Activated naive CD8-positive, alpha-beta T cell (primary cell): ENCODE measurements around the gene CENPO.
"Not testable (repeated sequence)": the region's sequence is repeated elsewhere in the genome, so short reads cannot be mapped to it uniquely, and the experiment has no call there.

Source experiments
- H3K27ac Mint-ChIP-seq: one replicate; pipeline ENCODE4 v1.8.0; 2021; ENCODE audit warnings: mixed read lengths
- H3K27me3 Mint-ChIP-seq: one replicate; pipeline ENCODE4 v1.8.0; 2021; ENCODE audit warnings: mixed read lengths
- H3K36me3 Mint-ChIP-seq: one replicate; pipeline ENCODE4 v1.8.0; 2021; ENCODE audit warnings: mixed read lengths
- H3K4me1 Mint-ChIP-seq: one replicate; pipeline ENCODE4 v1.8.0; 2021; ENCODE audit warnings: low read depth, mixed read lengths
- H3K4me3 Mint-ChIP-seq: one replicate; pipeline ENCODE4 v1.8.0; 2021; ENCODE audit warnings: mild to moderate bottlenecking, mixed read lengths
- H3K9me3 Mint-ChIP-seq: one replicate; pipeline ENCODE4 v1.8.0; 2021; ENCODE audit warnings: low read depth, mixed read lengths

CENPO gene

DNA sequence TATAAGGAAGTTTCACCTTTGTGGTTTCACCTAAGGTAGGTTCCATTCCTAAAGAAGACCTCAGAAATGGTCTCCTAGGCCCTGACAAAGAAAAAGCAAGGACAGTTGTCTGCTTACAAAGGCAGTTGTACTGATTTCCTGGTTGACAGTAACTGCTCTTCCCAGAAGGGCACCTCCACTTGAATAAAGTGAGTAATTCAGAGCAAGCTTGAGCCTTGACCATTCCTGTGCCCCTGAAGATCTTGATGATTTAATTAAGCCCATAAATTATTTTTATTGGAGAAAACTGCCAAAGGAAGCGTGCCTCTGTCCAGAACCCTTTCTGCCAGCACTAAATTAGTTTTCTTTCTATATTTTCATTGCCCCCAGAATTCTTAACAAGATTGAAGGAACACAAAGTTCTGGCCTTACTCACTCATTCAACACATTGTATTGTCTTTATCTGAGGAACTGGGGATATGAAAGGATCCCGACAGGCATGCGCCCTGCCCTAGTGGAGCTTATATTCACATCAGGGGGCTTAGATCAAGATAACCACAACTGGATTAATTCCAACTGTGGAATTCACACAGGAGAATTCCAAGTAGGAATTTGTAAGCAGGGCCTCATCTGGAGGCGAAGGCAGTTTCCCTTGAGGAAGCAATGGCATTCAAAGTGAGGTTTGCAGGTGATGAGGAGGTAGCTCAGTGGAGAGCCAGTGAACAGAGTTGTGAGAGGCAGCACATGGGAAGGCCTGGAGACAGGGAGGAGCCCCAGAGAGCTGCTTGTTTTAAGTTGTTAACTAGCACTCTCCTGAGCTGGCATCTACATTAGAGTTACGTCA, 21.2 kb upstream of the CENPO start:
- Mint-ChIP-seq H3K4me1 (no peaks in the 10 kb centered on the region), H3K27ac (no peak overlapping the region), H3K9me3 (no peaks in the 10 kb centered on the region), H3K27me3 (no peaks in the 10 kb centered on the region), H3K4me3 (no peak overlapping the region), H3K36me3 (peaks cover 6% of the 10 kb centered on the region)

DNA sequence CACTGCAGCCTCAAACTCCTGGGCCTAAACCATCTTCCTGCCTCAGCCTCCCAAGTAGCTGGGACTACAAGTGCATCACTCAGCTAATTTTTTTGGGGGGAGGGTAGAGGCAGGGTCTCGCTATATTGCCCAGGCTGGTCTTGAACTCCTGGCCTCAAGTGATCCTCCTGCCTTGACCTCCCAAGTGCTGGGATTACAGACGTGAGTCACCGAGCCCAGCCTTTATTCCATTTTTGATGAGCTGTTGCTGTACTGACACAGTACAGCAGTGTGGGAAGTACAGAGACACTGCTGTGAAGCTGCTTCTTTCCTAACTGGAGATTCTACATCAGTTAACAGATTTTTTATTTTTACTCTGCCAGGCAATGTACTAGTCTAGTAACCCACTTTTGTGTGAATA, 18.9 kb upstream of the CENPO start:
- peaks cover 6% of the 10 kb centered on the region for H3K36me3 Mint-ChIP-seq
- H3K27ac Mint-ChIP-seq, result no peak overlapping the region
- no peaks in the 10 kb centered on the region for H3K9me3 Mint-ChIP-seq
- no peaks in the 10 kb centered on the region for H3K27me3 Mint-ChIP-seq
- H3K4me3 Mint-ChIP-seq, result no peak overlapping the region
- no peaks in the 10 kb centered on the region for H3K4me1 Mint-ChIP-seq

DNA sequence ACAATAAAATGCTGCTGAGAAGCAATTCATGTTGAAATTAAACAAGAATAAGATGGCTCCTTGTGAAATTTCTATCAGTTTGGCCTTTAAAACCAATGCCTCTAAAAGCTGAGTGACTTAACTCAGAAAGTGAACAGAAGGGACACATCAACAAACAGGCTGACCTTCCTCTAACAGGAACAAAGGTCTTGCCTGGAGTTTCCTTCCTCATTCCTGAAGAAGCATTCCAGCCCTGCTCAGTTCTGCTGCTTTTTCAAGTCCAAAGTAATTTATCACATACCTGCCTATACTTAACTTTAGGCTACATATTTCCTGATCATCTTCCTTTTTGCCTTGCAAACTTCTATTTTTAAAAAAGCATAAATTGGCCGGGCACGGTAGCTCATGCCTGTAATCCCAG, 14.1 kb upstream of the CENPO start:
- no peaks in the 10 kb centered on the region for H3K36me3 Mint-ChIP-seq
- no peaks in the 10 kb centered on the region for H3K9me3 Mint-ChIP-seq
- H3K4me3 Mint-ChIP-seq, result no peak overlapping the region
- no peak overlapping the region for H3K27ac Mint-ChIP-seq
- H3K27me3 Mint-ChIP-seq, result peaks cover 7% of the 10 kb centered on the region
- H3K4me1 Mint-ChIP-seq, result no peaks in the 10 kb centered on the region

DNA sequence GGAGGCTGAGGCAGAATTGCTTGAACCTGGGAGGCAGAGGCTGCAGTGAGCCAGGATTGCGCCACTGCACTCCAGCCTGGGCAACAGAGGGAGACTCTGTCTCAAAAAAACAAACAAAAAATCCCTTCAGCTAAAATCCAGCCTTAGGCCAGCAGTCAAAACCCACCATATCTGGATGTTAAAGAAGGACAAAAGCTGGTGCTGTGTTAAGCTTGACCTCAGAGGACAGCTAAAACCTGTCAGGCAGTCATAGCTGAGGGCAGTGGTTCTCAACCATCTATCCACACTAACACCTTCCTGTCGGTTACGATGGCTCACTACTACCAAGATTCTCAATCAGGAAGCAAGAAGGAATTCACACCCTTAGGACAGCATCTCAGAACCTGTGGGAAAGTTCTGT, 9.6 kb upstream of the CENPO start:
- Mint-ChIP-seq H3K4me1 (no peaks in the 10 kb centered on the region), H3K27ac (no peak overlapping the region), H3K9me3 (no peaks in the 10 kb centered on the region), H3K36me3 (peaks cover 2% of the 10 kb centered on the region), H3K27me3 (peaks cover 7% of the 10 kb centered on the region), H3K4me3 (no peak overlapping the region)

DNA sequence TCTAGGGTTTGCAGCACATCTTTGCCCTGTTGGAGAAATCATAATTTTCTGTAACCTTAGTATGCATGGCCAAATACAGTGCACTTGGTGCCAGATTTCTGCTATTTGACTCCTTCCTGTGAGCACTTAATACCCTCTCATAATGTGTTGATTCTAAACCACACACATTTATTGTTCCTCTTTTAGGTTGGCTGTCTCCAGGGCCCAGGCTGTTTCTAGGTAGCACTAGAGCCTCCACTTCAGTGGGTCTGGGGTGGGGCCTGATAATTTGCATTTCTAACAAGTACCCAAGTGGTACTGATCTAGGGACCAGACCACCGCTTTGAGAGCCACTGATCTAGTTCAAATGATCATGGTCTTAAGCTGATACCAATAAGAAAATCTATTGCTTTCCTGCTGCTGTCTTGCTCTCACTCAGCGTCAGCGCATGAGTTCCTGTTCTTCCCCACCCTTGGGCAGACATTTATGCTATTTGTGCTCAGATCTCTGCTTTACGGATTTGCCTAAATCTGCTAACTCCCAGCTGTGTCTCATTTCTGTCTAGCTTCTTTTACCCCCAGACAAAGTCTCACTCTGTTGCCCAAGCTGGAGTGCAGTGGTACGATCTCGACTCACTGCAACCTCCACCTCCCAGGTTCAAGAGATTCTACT, 7.4 kb upstream of the CENPO start:
- H3K27me3 Mint-ChIP-seq, result peaks cover 4% of the 10 kb centered on the region
- H3K4me1 Mint-ChIP-seq, result no peaks in the 10 kb centered on the region
- H3K36me3 Mint-ChIP-seq, result peaks cover 10% of the 10 kb centered on the region
- H3K9me3 Mint-ChIP-seq, result no peaks in the 10 kb centered on the region
- no peak overlapping the region for H3K27ac Mint-ChIP-seq
- no peak overlapping the region for H3K4me3 Mint-ChIP-seq

DNA sequence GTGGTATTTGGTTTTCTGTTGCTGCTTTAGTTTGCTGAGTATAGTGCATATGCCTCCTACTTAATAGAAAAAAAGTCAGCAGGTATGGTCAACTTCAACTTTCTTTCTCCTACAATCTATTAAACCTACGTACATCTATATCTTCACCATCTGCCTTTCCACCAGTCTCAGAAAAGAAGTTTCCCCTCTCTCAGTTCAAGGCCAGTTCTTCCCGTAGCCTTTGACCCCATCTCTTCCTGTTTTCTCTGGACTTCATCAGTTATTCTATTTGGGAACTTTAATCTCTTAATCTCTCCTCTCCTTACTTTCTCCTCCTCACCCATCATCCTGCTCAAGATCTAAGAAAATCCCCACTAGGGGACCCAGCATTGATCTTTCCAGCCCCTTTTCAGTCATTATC, 5.7 kb upstream of the CENPO start:
- Mint-ChIP-seq H3K27me3 (peaks cover 2% of the 10 kb centered on the region), H3K27ac (no peak overlapping the region), H3K36me3 (peaks cover 10% of the 10 kb centered on the region), H3K4me3 (no peak overlapping the region), H3K4me1 (peaks cover 5% of the 10 kb centered on the region), H3K9me3 (no peaks in the 10 kb centered on the region)

DNA sequence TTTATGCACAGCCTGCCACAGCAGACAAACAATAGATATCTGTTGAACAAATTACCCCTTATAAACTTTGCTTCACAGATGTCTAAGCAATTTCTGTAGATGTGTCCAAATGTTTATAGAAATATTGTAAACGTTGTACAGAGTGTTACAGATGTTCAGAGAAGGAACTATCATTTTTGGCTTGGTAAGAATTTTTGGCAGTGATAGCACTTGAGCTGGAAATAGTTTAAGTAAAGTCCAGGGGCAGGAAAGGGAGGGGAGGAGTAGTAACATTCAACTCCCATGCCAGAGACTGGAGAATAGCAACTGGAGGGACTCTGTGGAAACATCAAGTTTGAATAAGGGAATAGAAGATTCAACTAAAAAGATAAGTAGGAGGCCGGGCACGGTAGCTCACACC, 4.4 kb upstream of the CENPO start:
- H3K4me3 Mint-ChIP-seq, result no peak overlapping the region
- no peak overlapping the region for H3K27ac Mint-ChIP-seq
- no peaks in the 10 kb centered on the region for H3K27me3 Mint-ChIP-seq
- H3K9me3 Mint-ChIP-seq, result no peaks in the 10 kb centered on the region
- H3K4me1 Mint-ChIP-seq, result peaks cover 6% of the 10 kb centered on the region
- peaks cover 10% of the 10 kb centered on the region for H3K36me3 Mint-ChIP-seq

DNA sequence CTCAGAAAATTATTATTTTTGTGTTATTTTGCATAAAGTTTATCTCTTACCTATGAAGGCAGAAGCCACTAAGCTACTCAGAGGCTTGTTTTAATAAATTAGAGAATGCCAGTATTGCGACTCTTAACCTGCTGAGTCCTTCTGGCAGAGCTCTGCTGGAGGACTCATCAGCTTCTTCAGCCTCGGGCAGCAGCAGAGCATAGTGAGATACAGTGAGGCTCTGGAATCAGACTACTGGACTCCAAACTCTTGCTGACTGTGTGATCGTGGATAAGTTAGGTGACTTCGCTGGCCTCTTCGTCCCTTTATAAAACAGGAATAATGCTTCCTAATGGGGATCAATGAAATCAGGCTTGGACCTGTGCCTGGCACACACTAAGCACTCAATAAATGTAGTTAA, 1.8 kb upstream of the CENPO start:
- H3K9me3 Mint-ChIP-seq, result no peaks in the 10 kb centered on the region
- no peaks in the 10 kb centered on the region for H3K27me3 Mint-ChIP-seq
- peaks cover 10% of the 10 kb centered on the region for H3K36me3 Mint-ChIP-seq
- H3K4me3 Mint-ChIP-seq, result peak overlapping the region; percentile 35
- peaks cover 14% of the 10 kb centered on the region for H3K4me1 Mint-ChIP-seq
- no peak overlapping the region for H3K27ac Mint-ChIP-seq

DNA sequence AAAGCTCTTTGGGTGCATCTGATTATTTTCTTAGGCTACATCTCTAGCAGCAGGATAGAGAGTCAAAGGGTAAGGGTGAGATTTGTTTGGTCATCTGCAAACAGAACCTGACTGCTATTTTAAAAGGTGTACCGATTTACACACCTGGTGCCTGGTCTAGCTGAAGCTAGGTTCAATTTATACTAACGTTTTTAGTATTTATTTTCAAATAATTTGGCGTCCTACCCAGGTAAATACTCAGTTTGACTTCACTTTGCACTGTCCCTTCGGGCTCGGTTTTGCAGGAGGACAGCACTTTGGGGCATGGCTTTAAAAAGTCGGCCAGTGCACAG, 717 bp upstream of the CENPO start:
- peak overlapping the region; percentile 94 for H3K4me3 Mint-ChIP-seq

DNA sequence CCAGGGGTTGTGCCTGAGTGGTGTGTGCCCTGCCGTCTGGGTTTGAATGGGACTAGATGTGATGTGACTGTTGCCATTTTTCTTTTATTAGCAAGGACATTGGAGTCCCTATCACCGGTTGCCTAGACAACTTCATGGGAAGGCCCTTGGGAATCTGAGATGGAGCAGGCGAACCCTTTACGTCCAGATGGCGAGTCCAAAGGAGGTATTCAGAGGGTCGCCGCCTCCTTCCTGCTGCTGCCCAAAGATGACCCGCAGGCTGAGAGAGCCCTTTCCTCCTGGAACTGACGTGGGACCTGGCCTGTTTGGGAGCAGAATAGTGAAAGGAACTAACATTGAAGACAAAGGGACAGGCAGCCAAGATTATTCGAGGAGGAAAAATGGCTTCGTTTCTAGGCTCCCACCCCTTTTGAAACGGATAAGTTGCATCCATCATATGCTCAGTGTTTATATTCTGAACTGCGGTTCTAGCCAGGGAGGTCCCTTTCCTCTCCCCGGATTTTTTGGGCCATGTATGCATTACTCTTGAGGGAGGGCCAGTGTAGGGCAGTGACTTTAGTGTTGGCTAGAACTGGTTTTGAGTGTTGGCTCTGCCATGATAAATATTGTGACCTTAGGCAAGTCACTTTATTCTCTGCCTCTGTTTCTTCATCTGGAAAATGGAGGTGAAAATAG, 673 bp downstream of the CENPO start:
- peaks cover 23% of the 10 kb centered on the region for H3K4me1 Mint-ChIP-seq
- H3K9me3 Mint-ChIP-seq, result no peaks in the 10 kb centered on the region
- H3K4me3 Mint-ChIP-seq, result peak overlapping the region; percentile 94
- peak overlapping the region; percentile 100 for H3K27ac Mint-ChIP-seq
- H3K27me3 Mint-ChIP-seq, result no peaks in the 10 kb centered on the region
- H3K36me3 Mint-ChIP-seq, result peaks cover 7% of the 10 kb centered on the region

More for the DNA sequence above, 717 bp upstream of the CENPO start:
- Mint-ChIP-seq H3K36me3 (peaks cover 10% of the 10 kb centered on the region), H3K4me1 (peaks cover 20% of the 10 kb centered on the region), H3K9me3 (no peaks in the 10 kb centered on the region), H3K27me3 (no peaks in the 10 kb centered on the region), H3K27ac (peak overlapping the region; percentile 100)

DNA sequence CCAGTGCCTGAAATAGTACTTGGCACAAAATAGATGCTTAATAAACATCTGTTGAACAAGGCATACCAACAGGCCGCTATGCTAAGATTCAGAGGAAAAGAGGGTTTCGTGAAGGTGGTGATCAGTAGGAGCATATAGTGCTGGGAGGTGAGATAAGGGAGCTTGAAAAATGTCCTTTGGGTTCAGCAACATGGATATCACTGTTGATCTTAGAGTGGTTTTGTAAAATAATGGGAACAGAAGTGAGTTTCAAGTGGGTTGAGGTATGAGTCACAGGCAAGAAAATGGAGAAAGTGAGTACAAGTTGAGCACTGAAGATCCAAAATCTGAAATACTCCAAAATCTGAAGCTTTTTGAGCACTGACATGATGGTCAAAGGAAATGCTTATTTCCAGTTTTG, 4.4 kb downstream of the CENPO start:
- H3K4me3 Mint-ChIP-seq, result no peak overlapping the region
- peak overlapping the region; percentile 31 for H3K27ac Mint-ChIP-seq
- H3K9me3 Mint-ChIP-seq, result no peaks in the 10 kb centered on the region
- H3K36me3 Mint-ChIP-seq, result peaks cover 8% of the 10 kb centered on the region
- peaks cover 20% of the 10 kb centered on the region for H3K4me1 Mint-ChIP-seq
- no peaks in the 10 kb centered on the region for H3K27me3 Mint-ChIP-seq

DNA sequence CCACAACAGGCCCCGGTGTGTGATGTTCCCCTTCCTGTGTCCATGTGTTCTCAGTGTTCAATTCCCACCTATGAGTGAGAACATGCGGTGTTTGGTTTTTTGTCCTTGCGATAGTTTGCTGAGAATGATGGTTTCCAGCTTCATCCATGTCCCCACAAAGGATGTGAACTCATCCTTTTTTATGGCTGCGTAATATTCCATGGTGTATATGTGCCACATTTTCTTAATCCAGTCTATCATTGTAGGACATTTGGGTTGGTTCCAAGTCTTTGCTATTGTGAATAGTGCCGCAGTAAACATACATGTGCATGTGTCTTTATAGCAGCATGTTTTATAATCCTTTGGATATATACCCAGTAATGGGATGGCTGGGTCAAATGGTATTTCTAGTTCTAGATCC, 7.3 kb downstream of the CENPO start:
- Mint-ChIP-seq H3K4me1 (peaks cover 12% of the 10 kb centered on the region), H3K36me3 (peaks cover 16% of the 10 kb centered on the region)
- not testable (repeated sequence) for H3K27me3 Mint-ChIP-seq, H3K4me3 Mint-ChIP-seq, H3K27ac Mint-ChIP-seq, H3K9me3 Mint-ChIP-seq

DNA sequence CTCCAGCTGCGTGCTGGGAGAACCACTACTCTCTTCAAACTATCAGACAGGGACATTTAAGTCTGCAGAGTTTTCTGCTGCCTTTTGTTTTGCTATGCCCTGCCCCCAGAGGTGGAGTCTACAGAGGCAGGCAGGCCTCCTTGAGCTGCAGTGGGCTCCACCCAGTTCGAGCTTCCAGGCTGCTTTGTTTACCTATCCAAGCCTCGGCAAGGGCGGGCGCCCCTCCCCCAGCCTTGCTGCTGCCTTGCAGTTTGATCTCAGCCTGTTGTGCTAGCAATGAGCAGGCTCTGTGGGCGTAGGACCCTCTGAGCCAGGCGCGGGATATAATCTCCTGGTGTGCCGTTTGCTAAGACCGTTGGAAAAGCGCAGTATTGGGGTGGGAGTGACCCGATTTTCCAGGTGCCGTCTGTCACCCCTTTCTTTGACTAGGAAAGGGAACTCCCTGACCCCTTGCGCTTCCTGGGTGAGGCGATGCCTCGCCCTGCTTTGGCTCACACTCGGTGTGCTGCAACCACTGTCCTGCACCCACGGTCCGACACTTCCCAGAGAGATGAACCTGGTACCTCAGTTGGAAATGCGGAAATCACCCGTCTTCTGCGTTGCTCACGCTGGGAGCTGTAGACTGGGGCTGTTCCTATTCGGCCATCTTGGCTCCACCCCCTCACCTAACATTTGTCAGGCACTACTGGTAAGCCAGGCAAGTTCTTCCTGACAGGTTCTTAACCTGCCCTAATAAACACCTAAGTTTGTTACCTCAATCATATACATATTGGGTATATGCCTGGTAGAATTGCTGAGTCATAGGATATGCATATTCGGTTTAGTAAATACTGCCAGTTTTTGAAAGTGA, 12.8 kb downstream of the CENPO start:
- H3K9me3 Mint-ChIP-seq, H3K27ac Mint-ChIP-seq, H3K4me3 Mint-ChIP-seq, H3K27me3 Mint-ChIP-seq, H3K4me1 Mint-ChIP-seq: not testable (repeated sequence)
- H3K36me3 Mint-ChIP-seq, result peaks cover 20% of the 10 kb centered on the region

DNA sequence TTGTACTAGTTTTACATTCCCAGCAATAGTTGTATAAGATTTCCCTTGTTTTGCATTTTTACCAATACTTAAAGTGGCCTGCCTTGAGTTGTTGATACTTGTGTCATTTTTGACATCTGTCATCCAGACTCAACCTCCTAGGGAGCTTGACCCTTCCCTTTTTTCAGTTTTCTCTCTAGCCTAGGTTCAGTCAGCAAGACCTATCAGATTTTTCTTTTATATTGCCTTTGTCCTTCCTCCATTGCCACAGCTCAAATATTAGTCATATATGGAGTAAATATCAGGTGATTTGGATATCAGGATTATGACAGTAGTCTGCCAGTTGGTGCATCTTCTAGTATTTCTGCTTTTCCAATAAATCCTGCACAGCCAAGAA, 13.4 kb downstream of the CENPO start:
- H3K27ac Mint-ChIP-seq, result no peak overlapping the region
- no peaks in the 10 kb centered on the region for H3K27me3 Mint-ChIP-seq
- H3K4me3 Mint-ChIP-seq, result no peak overlapping the region

More for the DNA sequence above, 13.4 kb downstream of the CENPO start:
- Mint-ChIP-seq H3K4me1 (peaks cover 2% of the 10 kb centered on the region), H3K36me3 (peaks cover 20% of the 10 kb centered on the region), H3K9me3 (peaks cover 4% of the 10 kb centered on the region)
